GM12892 (cell line): ENCODE results near the gene OVOL1.

Source experiments
- POLR2A ChIP-seq: IDR thresholded peaks from 2 replicates; pipeline ENCODE4 v1.6.1; 2011; ENCODE audit warnings: low read depth, low read length, control low read depth
- POLR2AphosphoS5 ChIP-seq: IDR thresholded peaks from 2 replicates; pipeline ENCODE4 v1.6.1; 2011; ENCODE audit warnings: low read depth, low read length, control low read depth

- TF ChIP-seq POLR2AphosphoS5 (no peak), POLR2A (no peak)
Observed at GRCh38 chr11:65811764-65812475, 25.1 kb downstream of the OVOL1 start.
